Uterus (tissue), 4 donors: ENCODE measurements around the gene CACNA1B. TPM values are rescaled to one million over a fixed set of nuclear protein-coding genes. Genes with fewer than 3 reads are reported as not detected.

Experiments
- DNase-seq, 2 donors: peaks; one replicate each; pipeline ENCODE4 v3.0.0-alpha.2; 2019 to 2020
- H3K27ac ChIP-seq, 2 donors: fragments of 200-600 bp; sonication (generic); 1 replicate in 1 of 2; 2 replicates in 1 of 2; pipeline ENCODE4 v1.5.1; 2016 to 2018
- H3K27me3 ChIP-seq, 2 donors: fragments of 200-600 bp; sonication (generic); one replicate each; pipeline ENCODE4 v1.5.1; 2018 to 2019; ENCODE audit warnings: control low read depth in 1 of 2
- H3K36me3 ChIP-seq, 2 donors: fragments of 200-600 bp; sonication (generic); one replicate each; pipeline ENCODE4 v1.5.1; 2019; ENCODE audit warnings: control low read depth in 1 of 2
- H3K4me1 ChIP-seq, 2 donors: fragments of 200-600 bp; sonication (generic); one replicate each; pipeline ENCODE4 v1.5.1; 2018 to 2019; ENCODE audit warnings: control low read depth in 1 of 2
- H3K4me3 ChIP-seq, 2 donors: fragments of 200-600 bp; sonication (generic); 1 replicate in 1 of 2; 2 replicates in 1 of 2; pipeline ENCODE4 v1.5.1; 2018 to 2019; ENCODE audit warnings: mild to moderate bottlenecking in 1 of 2
- H3K9me3 ChIP-seq, 2 donors: fragments of 200-600 bp; sonication (generic); one replicate each; pipeline ENCODE4 v1.5.1; 2019; ENCODE audit warnings: control low read depth in 1 of 2
- POLR2A ChIP-seq, 2 donors: fragments of 450-650 bp; IDR thresholded peaks; one replicate each; pipeline ENCODE4 v1.6.1; 2016; ENCODE audit warnings: antibody characterized with exemption in 2 of 2, mild to moderate bottlenecking in 1 of 2, moderate library complexity in 1 of 2
- intact Hi-C: fragments of 100-400 bp; cut with DNase I; formaldehyde crosslinking; loops from one replicate; pipeline ENCODE4 v1.15.1; 2023; ENCODE audit warnings: low total_unique reads
- total RNA-seq, 4 donors: library from RNA; depleted of rRNA in 3 of 4; stranded (reverse); fragments of >200 nt in 3 of 4; gene quantifications; one replicate each; pipeline versions ENCODE4 v1.1.0 to v1.2.4, GENCODE V29; 2014 to 2023
- TF ChIP-seq, protein P1 (sequence below), 4 experiments: fragments of 200-600 bp in 2 of 4; fragments of 450-650 bp in 2 of 4; sonication (generic) in 2 of 4; IDR thresholded peaks; one replicate each; pipeline ENCODE4 v1.5.1; 2016 to 2019; ENCODE audit warnings: antibody characterized with exemption in 4 of 4, mild to moderate bottlenecking in 2 of 4, moderate library complexity in 1 of 4
- donor health status: DM: yes; HTN: yes; CAD: no.

CACNA1B gene
- total RNA-seq, 4 donors from 2014 or later: 0.12 to 0.97 TPM; not detected in 2

DNA sequence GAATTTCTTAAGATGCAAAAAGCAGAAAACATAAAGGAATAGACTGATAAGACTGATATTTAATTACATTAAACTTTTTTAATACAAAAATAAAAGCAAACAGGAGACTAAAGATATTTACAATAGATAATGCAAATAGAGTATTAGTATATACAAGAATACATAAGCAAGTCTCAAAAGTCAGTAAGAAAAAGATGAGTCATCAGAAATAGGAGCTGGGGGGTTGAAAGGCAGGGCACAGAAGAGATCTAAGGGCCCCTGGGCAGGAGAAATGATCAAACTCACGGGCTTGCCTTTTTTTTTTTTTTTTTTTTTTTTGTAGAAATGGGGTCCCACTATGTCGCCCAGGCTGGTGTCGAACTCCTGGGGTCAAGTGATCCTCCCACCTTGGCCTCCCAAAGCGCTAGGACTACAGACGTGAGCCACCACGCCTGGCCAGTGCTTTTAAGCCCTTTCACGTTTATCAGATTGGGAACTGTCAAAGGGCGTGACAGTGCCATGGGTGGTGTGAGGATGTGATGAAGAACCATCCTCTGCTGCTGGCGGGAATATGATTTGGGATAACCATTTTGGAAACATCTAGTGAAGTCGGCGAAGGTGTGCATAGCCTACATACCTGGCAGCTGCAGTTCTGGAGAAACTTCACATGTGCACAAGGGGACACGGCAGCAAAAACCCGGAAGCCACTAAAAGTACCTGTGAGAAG, 126.1 kb downstream of the CACNA1B start:
- no peak for DNase-seq
- Histone ChIP-seq H3K27me3 (no peaks in the 10 kb centered on the region), H3K27ac (no peak overlapping the region), H3K9me3 (no peaks in the 10 kb centered on the region), H3K4me3 (no peak overlapping the region), H3K36me3 (no peaks in the 10 kb centered on the region), H3K4me1 (no peaks in the 10 kb centered on the region)
- intact Hi-C loops: no loop called here
- TF ChIP-seq POLR2A (IDR thresholded peaks at IDR 0.05): no peak
- TF ChIP-seq, protein P1, sequence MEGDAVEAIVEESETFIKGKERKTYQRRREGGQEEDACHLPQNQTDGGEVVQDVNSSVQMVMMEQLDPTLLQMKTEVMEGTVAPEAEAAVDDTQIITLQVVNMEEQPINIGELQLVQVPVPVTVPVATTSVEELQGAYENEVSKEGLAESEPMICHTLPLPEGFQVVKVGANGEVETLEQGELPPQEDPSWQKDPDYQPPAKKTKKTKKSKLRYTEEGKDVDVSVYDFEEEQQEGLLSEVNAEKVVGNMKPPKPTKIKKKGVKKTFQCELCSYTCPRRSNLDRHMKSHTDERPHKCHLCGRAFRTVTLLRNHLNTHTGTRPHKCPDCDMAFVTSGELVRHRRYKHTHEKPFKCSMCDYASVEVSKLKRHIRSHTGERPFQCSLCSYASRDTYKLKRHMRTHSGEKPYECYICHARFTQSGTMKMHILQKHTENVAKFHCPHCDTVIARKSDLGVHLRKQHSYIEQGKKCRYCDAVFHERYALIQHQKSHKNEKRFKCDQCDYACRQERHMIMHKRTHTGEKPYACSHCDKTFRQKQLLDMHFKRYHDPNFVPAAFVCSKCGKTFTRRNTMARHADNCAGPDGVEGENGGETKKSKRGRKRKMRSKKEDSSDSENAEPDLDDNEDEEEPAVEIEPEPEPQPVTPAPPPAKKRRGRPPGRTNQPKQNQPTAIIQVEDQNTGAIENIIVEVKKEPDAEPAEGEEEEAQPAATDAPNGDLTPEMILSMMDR (IDR thresholded peaks at IDR 0.05): no peak

DNA sequence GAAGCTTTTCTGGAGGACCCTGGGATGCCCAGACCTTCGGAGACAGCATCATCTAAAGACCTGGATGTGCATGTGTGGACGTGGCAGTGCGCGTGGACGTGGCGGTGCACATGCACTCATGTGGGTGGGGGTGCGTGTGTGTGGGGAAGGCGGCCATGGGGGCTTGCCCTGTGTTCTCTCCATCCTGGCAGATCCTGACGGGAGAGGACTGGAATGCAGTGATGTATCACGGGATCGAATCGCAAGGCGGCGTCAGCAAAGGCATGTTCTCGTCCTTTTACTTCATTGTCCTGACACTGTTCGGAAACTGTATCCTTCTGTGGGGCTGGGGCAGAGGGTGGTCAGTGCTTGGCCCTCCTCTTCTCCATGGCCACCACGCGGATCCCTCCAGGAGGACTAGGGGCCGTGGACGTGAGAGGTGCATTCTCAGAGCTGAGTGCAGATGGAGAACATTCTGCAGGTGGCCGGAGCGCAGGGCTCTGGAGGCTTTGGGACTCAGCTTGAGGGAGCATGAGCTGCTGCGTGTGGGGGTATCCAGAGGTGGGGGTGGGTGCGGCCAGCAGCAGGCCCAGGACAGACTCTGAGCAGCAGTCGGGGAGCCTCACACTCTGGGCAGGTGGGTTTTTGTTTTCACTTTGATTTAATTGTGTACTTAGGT, 129.1 kb downstream of the CACNA1B start:
- intact Hi-C loops: no loop called here
- no peak for DNase-seq
- Histone ChIP-seq H3K4me3 (no peak overlapping the region), H3K4me1 (no peaks in the 10 kb centered on the region), H3K9me3 (no peaks in the 10 kb centered on the region), H3K27ac (no peak overlapping the region), H3K27me3 (no peaks in the 10 kb centered on the region), H3K36me3 (no peaks in the 10 kb centered on the region)
- TF ChIP-seq, protein P1 (IDR thresholded peaks at IDR 0.05): no peak
- no peak for TF ChIP-seq POLR2A (IDR thresholded peaks at IDR 0.05)

DNA sequence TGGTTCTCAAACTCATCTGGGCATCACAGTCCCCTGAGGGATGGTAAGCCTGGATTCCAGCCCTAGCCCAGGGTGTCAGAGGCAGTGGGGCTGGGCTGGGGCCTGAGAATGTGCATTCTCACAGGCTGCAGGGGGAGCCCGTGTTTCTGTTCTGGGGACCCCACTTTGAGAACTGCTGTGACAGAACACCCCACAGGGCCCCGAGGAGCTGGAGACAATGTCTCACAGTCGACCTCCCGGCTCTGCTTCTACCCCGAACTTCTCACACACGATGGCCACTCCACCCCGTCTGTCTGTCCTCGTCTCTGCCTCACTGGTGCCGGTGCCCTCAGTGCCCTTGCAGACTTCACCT, 130.0 kb downstream of the CACNA1B start:
- H3K36me3 ChIP-seq: no peaks in the 10 kb centered on the region
- H3K27ac ChIP-seq: no peak overlapping the region
- no peaks in the 10 kb centered on the region for H3K27me3 ChIP-seq
- no peak for DNase-seq
- intact Hi-C loops: no loop called here
- TF ChIP-seq POLR2A (IDR thresholded peaks at IDR 0.05): no peak
- TF ChIP-seq, protein P1 (IDR thresholded peaks at IDR 0.05): no peak
- no peak overlapping the region for H3K4me3 ChIP-seq
- H3K4me1 ChIP-seq: no peaks in the 10 kb centered on the region
- no peaks in the 10 kb centered on the region for H3K9me3 ChIP-seq

DNA sequence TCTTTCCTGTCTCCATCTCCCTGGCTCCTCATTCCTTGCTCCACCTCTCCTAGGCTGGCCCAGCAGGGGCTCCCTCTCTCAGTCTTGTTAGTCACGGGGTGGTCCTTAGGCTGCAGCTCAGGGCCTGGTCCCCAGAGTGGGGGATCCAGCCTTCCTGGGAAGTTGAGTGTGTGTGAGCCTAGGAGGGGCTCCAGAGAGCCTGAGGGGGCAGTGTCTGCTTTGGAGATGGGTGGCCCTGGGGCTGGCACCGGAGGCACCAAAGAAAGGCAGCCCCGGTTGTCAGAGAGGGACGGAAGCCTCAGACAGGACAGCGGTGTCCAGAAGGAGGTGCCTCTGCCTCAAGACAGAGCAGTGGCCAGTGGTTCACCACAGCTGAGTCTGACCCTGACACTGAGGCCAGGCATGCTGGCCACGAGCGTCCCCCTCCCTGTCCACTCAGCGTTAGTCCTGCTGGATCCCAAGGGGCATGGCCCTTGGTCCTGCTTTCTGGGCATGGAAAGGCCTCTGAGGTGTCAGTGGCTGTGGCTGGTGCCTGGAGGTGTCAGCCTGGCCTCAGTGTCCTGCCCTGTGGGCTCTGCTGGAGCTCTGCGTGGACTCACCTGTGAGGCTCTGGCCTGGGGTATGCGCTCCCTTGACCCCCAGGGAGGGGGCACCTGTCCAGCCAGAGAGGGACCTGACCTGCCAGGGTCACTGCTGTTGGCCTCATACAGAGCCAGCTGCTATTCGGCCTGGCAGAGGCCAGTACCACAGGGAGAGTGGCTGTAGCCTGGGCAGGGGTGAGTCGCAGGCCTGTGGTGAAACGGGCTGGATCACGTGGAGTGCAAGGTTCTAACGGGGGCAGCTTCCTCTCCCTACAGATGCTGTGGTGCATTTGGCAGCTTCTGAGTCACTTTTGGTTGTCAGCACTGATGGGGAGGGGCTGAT, 130.6 kb downstream of the CACNA1B start:
- DNase-seq: no peak
- Histone ChIP-seq H3K27me3 (no peaks in the 10 kb centered on the region), H3K9me3 (no peaks in the 10 kb centered on the region), H3K27ac (no peak overlapping the region), H3K36me3 (no peaks in the 10 kb centered on the region), H3K4me3 (no peak overlapping the region), H3K4me1 (no peaks in the 10 kb centered on the region)
- TF ChIP-seq, protein P1 (IDR thresholded peaks at IDR 0.05): no peak
- no peak for TF ChIP-seq POLR2A (IDR thresholded peaks at IDR 0.05)
- intact Hi-C loops: no loop called here
